Gastrocnemius medialis (tissue), 4 donors: ENCODE measurements around the gene PRX.

ENCODE experiments used
- POLR2A ChIP-seq, 2 donors: fragments of 450-650 bp; IDR thresholded peaks; one replicate each; pipeline ENCODE4 v1.6.1; 2017; ENCODE audit warnings: antibody characterized with exemption in 2 of 2, mild to moderate bottlenecking in 2 of 2, moderate library complexity in 2 of 2
- TF ChIP-seq, protein P1 (sequence below), 5 experiments: fragments of 450-650 bp in 3 of 5; fragments of 200-600 bp in 2 of 5; sonication (generic) in 2 of 5; IDR thresholded peaks in 4 of 5; conservative IDR thresholded peaks in 1 of 5; 1 replicate in 4 of 5; 2 replicates in 1 of 5; pipeline ENCODE4 v1.5.1; 2016 to 2019; ENCODE audit warnings: antibody characterized with exemption in 5 of 5, mild to moderate bottlenecking in 3 of 5, moderate library complexity in 3 of 5

DNA sequence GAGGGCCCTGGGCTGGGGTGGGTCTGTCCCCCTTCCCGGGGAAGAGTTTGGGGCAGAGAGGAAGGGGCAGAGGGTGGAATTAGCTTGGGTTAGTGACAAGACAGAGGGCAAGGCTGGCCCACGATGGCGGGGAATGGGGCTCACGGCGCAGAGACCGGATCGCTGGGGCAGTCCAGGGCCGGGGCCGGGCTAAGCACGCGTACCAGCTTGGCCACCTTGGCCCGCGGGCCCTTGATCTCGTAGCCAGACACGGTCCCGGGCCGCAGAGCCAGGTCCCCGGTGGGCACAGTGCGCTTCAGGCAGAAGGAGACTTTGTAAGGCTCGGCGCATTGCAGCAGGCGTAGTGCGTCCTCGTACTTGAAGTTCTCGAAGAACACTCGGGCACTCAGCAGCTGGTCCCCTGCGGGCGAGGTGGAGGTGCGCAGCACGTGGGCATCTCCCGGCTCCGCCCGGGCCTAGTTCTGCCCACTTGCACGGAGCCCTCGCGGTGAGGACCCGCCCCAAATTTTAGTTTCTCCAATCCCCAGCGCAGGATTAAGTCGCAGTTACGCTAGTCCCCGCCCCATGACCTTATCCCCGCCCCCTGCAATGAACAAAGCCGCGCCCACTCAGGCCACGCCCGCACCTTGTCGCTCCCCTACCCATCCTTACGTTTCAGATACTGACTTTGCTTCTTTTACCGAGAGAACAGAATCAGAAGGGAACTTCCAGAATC, 14.6 kb downstream of the PRX start:
- TF ChIP-seq, protein P1, sequence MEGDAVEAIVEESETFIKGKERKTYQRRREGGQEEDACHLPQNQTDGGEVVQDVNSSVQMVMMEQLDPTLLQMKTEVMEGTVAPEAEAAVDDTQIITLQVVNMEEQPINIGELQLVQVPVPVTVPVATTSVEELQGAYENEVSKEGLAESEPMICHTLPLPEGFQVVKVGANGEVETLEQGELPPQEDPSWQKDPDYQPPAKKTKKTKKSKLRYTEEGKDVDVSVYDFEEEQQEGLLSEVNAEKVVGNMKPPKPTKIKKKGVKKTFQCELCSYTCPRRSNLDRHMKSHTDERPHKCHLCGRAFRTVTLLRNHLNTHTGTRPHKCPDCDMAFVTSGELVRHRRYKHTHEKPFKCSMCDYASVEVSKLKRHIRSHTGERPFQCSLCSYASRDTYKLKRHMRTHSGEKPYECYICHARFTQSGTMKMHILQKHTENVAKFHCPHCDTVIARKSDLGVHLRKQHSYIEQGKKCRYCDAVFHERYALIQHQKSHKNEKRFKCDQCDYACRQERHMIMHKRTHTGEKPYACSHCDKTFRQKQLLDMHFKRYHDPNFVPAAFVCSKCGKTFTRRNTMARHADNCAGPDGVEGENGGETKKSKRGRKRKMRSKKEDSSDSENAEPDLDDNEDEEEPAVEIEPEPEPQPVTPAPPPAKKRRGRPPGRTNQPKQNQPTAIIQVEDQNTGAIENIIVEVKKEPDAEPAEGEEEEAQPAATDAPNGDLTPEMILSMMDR (IDR thresholded peaks at IDR 0.05 in 4 of 5, conservative IDR thresholded peaks at IDR 0.05 in 1 of 5) = no peak
- no peak for TF ChIP-seq POLR2A (IDR thresholded peaks at IDR 0.05)
